Measurements from ENCODE around the gene APOD.
"Not testable (repeated sequence)": the region's sequence is repeated elsewhere in the genome, so short reads cannot be mapped to it uniquely, and the experiment has no call there.

Gene APOD

DNA sequence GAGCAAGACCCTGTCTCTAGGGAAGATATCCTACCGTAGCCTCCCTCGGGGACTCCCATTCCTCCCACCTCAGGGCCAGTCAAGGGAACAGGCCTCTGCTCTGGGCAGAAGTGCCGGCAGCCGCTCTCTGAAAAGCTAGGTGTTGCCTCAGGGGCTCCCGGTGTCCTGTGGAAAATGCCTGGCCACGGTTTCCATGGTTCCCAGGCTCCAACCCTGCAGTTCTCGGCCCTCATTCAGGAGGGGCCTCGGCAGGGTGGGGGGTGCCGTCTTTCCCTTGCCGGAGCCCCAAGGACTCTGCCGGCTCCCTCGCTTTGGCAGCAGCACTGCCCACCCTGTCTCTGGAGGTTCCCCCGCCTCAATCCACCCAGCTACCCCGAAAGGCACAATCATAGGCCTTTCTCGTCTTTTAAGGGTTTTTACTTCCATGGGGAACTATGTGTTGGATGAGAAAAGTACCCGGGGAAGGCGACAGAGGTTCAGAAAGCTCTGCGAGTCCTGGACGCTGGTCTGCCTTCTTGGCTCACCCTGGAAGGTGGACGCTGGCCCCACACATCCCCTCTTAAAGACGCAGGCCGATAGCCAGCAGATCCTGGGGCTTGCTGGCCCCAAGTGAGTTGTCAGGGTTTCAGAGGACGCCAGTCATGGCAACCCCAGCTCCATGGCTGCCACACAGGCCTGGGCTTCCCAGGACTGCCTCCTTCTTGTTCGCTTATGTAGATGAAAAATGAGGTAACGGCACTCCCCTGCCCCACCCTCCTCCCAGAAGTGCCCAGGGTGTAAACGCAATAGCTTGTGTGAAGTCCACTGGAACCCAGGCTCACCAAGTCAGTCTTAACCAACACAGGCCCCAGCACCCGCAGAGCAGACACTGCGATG is 34.3 kb upstream of the APOD start:
- DNase-seq: not testable (repeated sequence)

DNA sequence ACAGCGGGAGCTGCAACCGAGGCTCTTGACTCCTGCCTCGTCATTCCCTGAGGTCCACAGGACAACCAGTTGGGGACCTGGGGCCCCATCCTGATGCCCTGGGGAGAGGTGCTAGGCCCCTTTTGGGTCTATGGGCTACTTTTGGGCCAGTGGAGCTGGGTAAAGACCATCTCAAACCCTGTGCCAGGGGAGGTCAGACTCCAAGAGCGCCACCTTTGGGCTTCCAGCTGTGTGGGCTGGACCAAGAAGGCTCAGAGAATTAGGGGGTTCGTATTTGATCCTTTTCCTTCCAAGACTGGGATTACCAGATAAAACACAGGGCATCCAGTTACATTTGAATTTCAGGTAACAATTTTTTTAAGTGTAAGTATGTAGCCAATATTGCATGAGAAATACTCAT is 33.4 kb upstream of the APOD start:
- DNase-seq: not testable (repeated sequence)

- no peak for DNase-seq
Observed at GRCh38 chr3:195616681-195617080, 32.9 kb upstream of the APOD start.

GRCh38 chr3:195615952-195616537 is 32.3 kb upstream of the APOD start:
- DNase-seq: not testable (repeated sequence)

GRCh38 chr3:195614672-195615504 is 31.1 kb upstream of the APOD start:
- not testable (repeated sequence) for DNase-seq

DNA sequence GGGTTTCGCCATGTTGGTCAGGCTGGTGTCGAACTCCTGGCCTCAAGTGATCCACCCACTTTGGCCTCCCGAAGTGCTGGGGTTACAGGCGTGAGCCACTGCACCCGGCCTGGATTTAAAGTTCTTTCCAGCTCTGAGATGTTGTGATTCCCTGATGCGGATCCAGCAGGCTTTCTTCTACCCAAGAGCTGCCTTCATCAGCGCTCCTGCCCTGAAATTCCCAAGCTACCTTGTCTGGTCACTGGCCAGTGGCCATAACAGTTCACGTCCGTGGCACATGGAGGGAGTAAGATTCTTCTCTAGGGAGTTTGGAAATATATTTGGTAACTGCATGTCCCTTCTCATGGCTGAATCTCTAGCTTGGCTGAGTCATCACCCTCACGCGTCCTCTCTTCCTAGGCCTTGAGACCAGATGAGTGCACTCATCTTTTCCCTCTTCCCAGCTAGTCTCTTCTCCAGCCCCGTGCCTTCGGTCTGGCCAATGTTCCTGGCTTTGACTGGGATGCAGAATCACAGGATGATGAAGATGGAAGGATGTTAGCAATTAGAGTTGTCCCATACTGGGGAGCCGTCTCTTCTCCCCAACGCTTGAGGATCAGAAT is 29.8 kb upstream of the APOD start:
- DNase-seq: no peak

DNA sequence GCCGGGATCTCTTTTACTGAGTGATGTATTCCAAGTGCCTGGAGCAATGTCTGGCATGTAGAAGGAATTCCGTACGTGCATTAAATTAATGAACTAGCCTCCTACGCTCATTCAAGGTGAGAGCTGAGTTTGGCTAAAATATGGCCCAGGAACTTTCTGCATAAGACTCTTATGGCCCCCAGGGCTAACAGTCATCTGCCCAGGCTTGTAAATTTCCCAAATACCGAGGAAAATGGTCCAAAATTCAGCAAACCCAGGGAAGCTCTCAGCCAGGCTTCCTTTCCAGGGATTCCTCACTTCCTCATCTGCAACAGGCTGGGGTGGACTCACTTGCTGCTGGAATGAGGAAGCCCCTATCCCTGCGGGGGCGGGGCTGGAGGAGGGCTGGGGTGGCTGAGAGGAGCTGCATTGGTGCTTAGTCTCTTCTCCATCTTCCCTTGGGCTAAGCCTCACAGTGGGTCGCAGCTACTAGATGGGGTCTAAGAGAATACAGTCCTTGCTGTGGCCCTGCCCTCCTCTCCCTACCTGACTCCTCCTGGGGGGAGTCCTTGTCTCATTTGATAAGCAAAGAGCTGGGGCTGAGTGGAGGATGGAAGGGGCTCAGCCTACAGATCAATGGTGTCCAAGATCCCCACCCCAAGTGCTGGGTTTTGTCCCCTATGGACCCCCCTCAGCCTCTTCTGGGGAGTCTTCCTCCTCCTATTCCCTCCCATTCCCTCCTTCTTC is 28.5 kb upstream of the APOD start:
- DNase-seq: peak; percentile 44 to 54

- DNase-seq: no peak
Observed at GRCh38 chr3:195609229-195609628, 25.5 kb upstream of the APOD start.

GRCh38 chr3:195601785-195602184 is 18.0 kb upstream of the APOD start:
- not testable (repeated sequence) for DNase-seq

GRCh38 chr3:195601382-195601781 is 17.6 kb upstream of the APOD start:
- DNase-seq: no peak

- not testable (repeated sequence) for DNase-seq
Observed at GRCh38 chr3:195599926-195600325, 16.2 kb upstream of the APOD start.

DNA sequence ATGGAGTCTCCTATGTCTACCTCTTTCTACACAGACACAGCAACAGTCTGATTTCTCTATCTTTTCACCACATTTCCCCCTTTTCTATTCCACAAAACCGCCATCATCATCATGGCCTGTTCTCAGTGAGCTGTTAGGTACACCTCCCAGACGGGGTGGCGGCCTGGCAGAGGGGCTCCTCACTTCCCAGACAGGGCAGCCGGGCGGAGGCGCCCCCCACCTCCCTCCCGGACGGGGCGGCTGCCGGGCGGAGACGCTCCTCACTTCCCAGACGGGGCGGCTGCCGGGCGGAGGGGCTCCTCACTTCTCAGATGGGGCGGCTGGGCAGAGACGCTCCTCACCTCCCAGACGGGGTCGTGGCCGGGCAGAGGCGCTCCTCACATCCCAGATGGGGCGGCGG is 15.8 kb upstream of the APOD start:
- DNase-seq: not testable (repeated sequence)

GRCh38 chr3:195597848-195598247 is 14.1 kb upstream of the APOD start:
- no peak for DNase-seq

GRCh38 chr3:195597229-195597628 is 13.5 kb upstream of the APOD start:
- DNase-seq: no peak

DNA sequence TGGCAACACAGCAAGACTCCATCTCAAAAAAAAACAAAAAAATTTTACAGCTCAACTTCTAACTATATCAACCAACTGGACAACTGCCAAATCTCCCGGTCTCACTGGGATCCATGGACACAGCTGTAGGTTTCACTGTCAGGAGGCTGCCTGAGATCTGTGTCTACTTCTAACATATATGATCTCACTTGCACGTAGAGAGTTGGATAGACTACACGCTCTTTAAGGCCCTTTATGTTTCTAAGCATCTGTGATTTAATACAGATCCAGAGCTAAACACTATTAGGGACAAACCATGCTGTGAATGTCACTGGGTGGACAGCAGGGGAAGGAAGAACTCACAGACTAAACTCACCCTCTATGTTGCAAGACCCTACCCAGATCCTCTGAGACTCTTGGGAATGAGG is 13.0 kb upstream of the APOD start:
- DNase-seq: no peak

GRCh38 chr3:195595785-195596531 is 12.2 kb upstream of the APOD start:
- DNase-seq: no peak

GRCh38 chr3:195591852-195592251 is 8.1 kb upstream of the APOD start:
- no peak for DNase-seq

DNA sequence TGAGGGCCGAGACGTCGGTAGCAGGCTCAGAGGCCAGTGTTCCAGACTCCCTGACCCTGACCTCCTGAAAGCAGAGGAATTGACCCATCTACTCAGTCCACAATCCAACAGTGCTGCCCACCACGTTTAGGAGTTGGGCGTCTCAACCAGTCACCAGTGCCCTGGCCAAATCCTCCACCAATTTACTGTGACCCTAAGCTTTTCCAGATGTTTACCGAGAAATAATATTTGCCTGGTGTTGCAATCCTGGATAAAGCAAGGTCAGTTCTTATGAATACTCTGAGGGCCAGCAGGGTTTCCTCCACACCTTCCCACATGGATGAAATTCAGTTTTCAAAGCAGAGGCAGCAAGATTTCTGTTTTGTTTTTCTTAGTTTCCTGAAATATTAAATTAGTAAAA is 7.5 kb upstream of the APOD start:
- no peak for DNase-seq

- DNase-seq: not testable (repeated sequence)
Observed at GRCh38 chr3:195590381-195590780, 6.6 kb upstream of the APOD start.

DNA sequence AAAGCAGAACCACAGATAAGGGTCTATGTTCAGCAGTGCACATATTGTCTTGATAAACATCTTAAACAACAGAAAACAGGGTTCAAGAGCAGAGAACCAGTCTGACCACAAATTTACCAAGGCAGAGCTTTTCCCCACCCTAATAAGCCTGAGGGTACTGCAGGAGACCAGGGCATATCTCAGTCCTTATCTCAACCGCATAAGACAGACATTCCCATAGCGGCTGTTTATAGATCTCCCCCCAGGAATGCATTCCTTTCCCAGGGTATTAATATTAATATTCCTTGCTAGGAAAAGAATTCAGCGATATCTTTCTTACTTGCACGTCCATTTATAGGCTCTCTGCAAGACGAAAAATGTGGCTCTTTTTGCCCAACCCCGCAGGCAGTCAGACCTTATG is 6.1 kb upstream of the APOD start:
- DNase-seq: not testable (repeated sequence)

- no peak for DNase-seq
Observed at GRCh38 chr3:195587824-195588223, 4.1 kb upstream of the APOD start.

DNA sequence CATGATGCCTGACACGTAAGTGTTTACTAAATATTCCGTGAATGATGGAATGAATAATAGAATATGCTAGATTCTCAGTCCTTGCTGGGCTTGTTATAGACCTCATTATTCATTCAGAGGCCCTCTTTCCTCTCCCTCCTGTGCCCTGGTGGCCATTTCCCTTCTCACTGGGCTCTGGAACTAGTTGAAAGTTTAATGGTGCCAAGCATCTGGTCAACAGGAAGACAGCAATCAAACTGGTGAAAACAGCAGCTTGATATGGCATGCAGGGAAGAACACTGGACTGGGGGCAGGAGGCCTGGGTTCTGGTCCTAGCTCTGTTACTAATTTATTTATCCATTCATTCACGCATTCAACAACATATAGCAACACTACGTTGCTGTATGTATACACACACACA is 3.7 kb upstream of the APOD start:
- DNase-seq: no peak

Measured in inflammatory macrophage treated with lipopolysaccharide for 1 hour (primary cell).